AG08396 (cell line): ENCODE data around the gene RGS17.
"Not testable (repeated sequence)": the region's sequence is repeated elsewhere in the genome, so short reads cannot be mapped to it uniquely, and the experiment has no call there.

Experiments used
- DNase-seq: peaks from one replicate; pipeline ENCODE4 v3.0.0; 2012; ENCODE audit warnings: low spot score, mixed read lengths

The RGS17 gene

GRCh38 chr6:152985300-152985699 is 145.8 kb downstream of the RGS17 start:
- not testable (repeated sequence) for DNase-seq

GRCh38 chr6:152984513-152984872 is 146.6 kb downstream of the RGS17 start:
- no peak for DNase-seq

GRCh38 chr6:152983637-152984512 is 147.2 kb downstream of the RGS17 start:
- DNase-seq, result peak; percentile 97

GRCh38 chr6:152982904-152983636 is 148.0 kb downstream of the RGS17 start, which contains the start of gene FBXO5:
Gene FBXO5 (minus strand): TSS chr6:152983041. CDS start chr6:152982959, 82 bp downstream.
- peak; percentile 98 for DNase-seq

- no peak for DNase-seq
Measured at GRCh38 chr6:152981989-152982903, 148.8 kb downstream of the RGS17 start.

- no peak for DNase-seq
Measured at GRCh38 chr6:152981219-152981618, 149.9 kb downstream of the RGS17 start.

- DNase-seq, result no peak
Measured at GRCh38 chr6:152980656-152981055, 150.4 kb downstream of the RGS17 start.

GRCh38 chr6:152979116-152979515 is 152.0 kb downstream of the RGS17 start:
- no peak for DNase-seq

GRCh38 chr6:152978058-152978457 is 153.0 kb downstream of the RGS17 start:
- no peak for DNase-seq

- no peak for DNase-seq
Measured at GRCh38 chr6:152977556-152977955, 153.5 kb downstream of the RGS17 start.

GRCh38 chr6:152976749-152977148 is 154.3 kb downstream of the RGS17 start:
- DNase-seq, result no peak

- no peak for DNase-seq
Measured at GRCh38 chr6:152975204-152975915, 155.7 kb downstream of the RGS17 start.

- DNase-seq, result no peak
Measured at GRCh38 chr6:152973916-152974315, 157.2 kb downstream of the RGS17 start.

- DNase-seq, result no peak
Measured at GRCh38 chr6:152969688-152970418, 161.2 kb downstream of the RGS17 start.

- DNase-seq, result not testable (repeated sequence)
Measured at GRCh38 chr6:152966168-152966894, 164.8 kb downstream of the RGS17 start.

- no peak for DNase-seq
Measured at GRCh38 chr6:152959333-152959732, 171.7 kb downstream of the RGS17 start.

- no peak for DNase-seq
Measured at GRCh38 chr6:152957796-152958195, 173.3 kb downstream of the RGS17 start.
